Pancreas (tissue), 10 donors: Measurements from ENCODE around the gene RAD51B. TPM values are rescaled to one million over a fixed set of nuclear protein-coding genes. Genes with fewer than 3 reads are reported as not detected.

ENCODE experiments used
- ATAC-seq, 4 donors: fragments of 200-7000 bp; cut with Tn5 transposase; one replicate each; pipeline versions ENCODE4 v1.8.0 to v1.9.1; 2020; ENCODE audit warnings: mild to moderate bottlenecking in 4 of 4, moderate library complexity in 4 of 4
- DNase-seq, 6 donors: peaks; one replicate each; pipeline ENCODE4 v3.0.0-alpha.2; 2020
- FAIRE-seq: peaks from 2 replicates; lab custom pipeline; 2012; peaks lifted over from hg19 to GRCh38; lab: Jason Lieb, UNC
- H3K27ac ChIP-seq, 4 donors: fragments of 200-600 bp; sonication (generic); 1 replicate in 3 of 4; 2 replicates in 1 of 4; pipeline versions ENCODE4 v1.5.0 to v1.8.0; 2020
- H3K27me3 ChIP-seq, 4 donors: fragments of 200-600 bp; one replicate each; pipeline ENCODE4 v1.8.0; 2021
- H3K36me3 ChIP-seq, 3 donors: fragments of 200-600 bp; sonication (generic) in 1 of 3; one replicate each; pipeline versions ENCODE4 v1.5.0 to v1.8.0; 2020 to 2021
- H3K4me1 ChIP-seq, 3 donors: fragments of 200-600 bp; one replicate each; pipeline ENCODE4 v1.8.0; 2021
- H3K4me3 ChIP-seq, 4 donors: fragments of 200-600 bp; sonication (generic) in 2 of 4; one replicate each; pipeline versions ENCODE4 v1.5.0 to v1.8.0; 2020 to 2021
- H3K9me3 ChIP-seq, 4 donors: fragments of 200-600 bp; one replicate each; pipeline ENCODE4 v1.8.0; 2021
- CTCF ChIP-seq, 4 donors: fragments of 200-600 bp; sonication (generic) in 3 of 4; IDR thresholded peaks; one replicate each; pipeline versions ENCODE4 v1.5.0 to v1.8.0; 2021; ENCODE audit warnings: antibody characterized with exemption in 4 of 4
- WGBS, 2 donors: extraction: QIAGEN DNeasy Blood & Tissue Kit; methylation state at CpG; one replicate each; pipeline ENCODE4 v1.1.7; 2013; 5-methylcytosine and 5-hydroxymethylcytosine counted together
- intact Hi-C, 3 donors: fragments of 100-400 bp; cut with DNase I; formaldehyde crosslinking; loops; one replicate each; pipeline versions ENCODE4 v1.11.1 to v1.14.2; 2022
- polyA plus RNA-seq, 2 donors: library from polyadenylated mRNA; stranded (reverse); fragments of 200-250 nt; gene quantifications; one replicate each; pipeline ENCODE4 v1.2.3, GENCODE V29; 2013
- total RNA-seq, 6 donors: library from RNA; stranded (reverse); fragmentation: NEBNext Ultra II Directional in 4 of 6; extraction: Animal tissue kit (Norgen Biotek cat#: 25700) in 4 of 6; gene quantifications; one replicate each; pipeline versions ENCODE4 v1.2.1 to v1.2.4, GENCODE V29; 2021 to 2023
- donor health status: healthy with polysubstance abuse.
- donor health status: DM: no; HTN: no; CAD: no; lungs with moderate emphysema.
- donor health status: DM: no; HTN: no; CAD: no.
- donor health status: control.
- donor health status: control.
- donor health status: Bipolar disorder and iron deficiency.
- donor health status: DM: yes; HTN: yes; CAD: no.
- donor health status: DM: no; HTN: no; CAD: no.
- donor health status: DM: no; HTN: no; CAD: no.
- donor health status: DM: yes; HTN: yes; CAD: no.

The RAD51B gene
- total and polyA plus RNA-seq, 8 donors, result 1.1 to 17.3 (median 5.8) TPM

DNA sequence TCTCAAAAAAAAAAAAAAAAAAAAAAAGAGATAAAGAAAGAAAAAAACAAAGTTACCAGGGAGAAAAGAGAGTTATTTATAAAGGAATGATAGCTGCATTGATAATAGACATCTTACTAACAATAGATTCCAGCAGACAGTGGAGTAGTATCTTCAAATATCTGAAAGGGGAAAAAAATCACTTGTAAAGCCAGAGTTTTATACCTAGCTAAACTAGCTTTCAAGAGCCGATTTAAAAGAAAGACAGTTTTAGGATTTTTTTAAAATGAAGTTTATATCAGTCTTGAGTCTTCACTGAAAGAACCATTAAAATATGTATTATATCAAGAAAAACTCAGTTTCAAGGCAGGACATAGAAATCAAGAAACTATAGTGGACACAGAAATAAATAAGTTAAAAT lies 710.9 kb downstream of the RAD51B start:
- H3K36me3 ChIP-seq, result no peaks in the 10 kb centered on the region
- FAIRE-seq, result peak; percentile 34
- intact Hi-C loops, result no loop called here
- no peak for ATAC-seq
- H3K27me3 ChIP-seq, result no peaks in the 10 kb centered on the region
- no peak for DNase-seq
- no peak overlapping the region for H3K4me3 ChIP-seq
- no peak for TF ChIP-seq CTCF (IDR thresholded peaks at IDR 0.05)
- 0 to 100% methylated on average over 1 of the region's 1 CpG for WGBS, 2 donors
- H3K9me3 ChIP-seq, result no peaks in the 10 kb centered on the region
- H3K27ac ChIP-seq, result no peak overlapping the region
- H3K4me1 ChIP-seq, result peaks cover 32 to 35% (median 32%) of the 10 kb centered on the region in 3 donors

- intact Hi-C loops, result no loop called here
- Histone ChIP-seq H3K4me1 (peaks cover 14 to 17% (median 16%) of the 10 kb centered on the region in 3 donors), H3K27ac (no peak overlapping the region), H3K27me3 (no peaks in the 10 kb centered on the region), H3K36me3 (no peaks in the 10 kb centered on the region), H3K4me3 (no peak overlapping the region), H3K9me3 (no peaks in the 10 kb centered on the region)
- FAIRE-seq (no peak), ATAC-seq (no peak), DNase-seq (no peak)
- TF ChIP-seq CTCF (IDR thresholded peaks at IDR 0.05), result no peak
These were observed 712.9 kb downstream of the RAD51B start for GRCh38 chr14:68532496-68532895.

GRCh38 chr14:68534276-68534675 lies 714.7 kb downstream of the RAD51B start:
- FAIRE-seq (no peak), DNase-seq (no peak), ATAC-seq (no peak)
- Histone ChIP-seq H3K4me1 (no peaks in the 10 kb centered on the region), H3K4me3 (no peak overlapping the region), H3K27ac (no peak overlapping the region), H3K27me3 (no peaks in the 10 kb centered on the region), H3K9me3 (no peaks in the 10 kb centered on the region), H3K36me3 (no peaks in the 10 kb centered on the region)
- 95 to 99% methylated on average over 3 of the region's 3 CpGs for WGBS, 2 donors
- intact Hi-C loops, result no loop called here
- TF ChIP-seq CTCF (IDR thresholded peaks at IDR 0.05), result no peak

GRCh38 chr14:68535404-68536017 lies 715.9 kb downstream of the RAD51B start:
- WGBS, 2 donors, result 94 to 95% methylated on average over 5 of the region's 5 CpGs
- H3K4me1 ChIP-seq, result no peaks in the 10 kb centered on the region
- no peak for FAIRE-seq
- intact Hi-C loops, result no loop called here
- DNase-seq, result no peak
- ATAC-seq, result peak in 1 of 4 donors; percentile 26
- no peaks in the 10 kb centered on the region for H3K9me3 ChIP-seq
- no peaks in the 10 kb centered on the region for H3K27me3 ChIP-seq
- no peak overlapping the region for H3K27ac ChIP-seq
- H3K36me3 ChIP-seq, result no peaks in the 10 kb centered on the region
- no peak for TF ChIP-seq CTCF (IDR thresholded peaks at IDR 0.05)
- no peak overlapping the region for H3K4me3 ChIP-seq

- intact Hi-C loops, result no loop called here
- TF ChIP-seq CTCF (IDR thresholded peaks at IDR 0.05), result no peak
- no peaks in the 10 kb centered on the region for H3K9me3 ChIP-seq
- FAIRE-seq, result no peak
- H3K4me3 ChIP-seq, result no peak overlapping the region
- ATAC-seq, result no peak
- no peaks in the 10 kb centered on the region for H3K36me3 ChIP-seq
- no peak for DNase-seq
- H3K27ac ChIP-seq, result no peak overlapping the region
- WGBS, 2 donors, result 100% methylated on average over 1 of the region's 1 CpG
- no peaks in the 10 kb centered on the region for H3K27me3 ChIP-seq
- no peaks in the 10 kb centered on the region for H3K4me1 ChIP-seq
These were observed 716.4 kb downstream of the RAD51B start for GRCh38 chr14:68536018-68536410.
